K562 (cell line): ENCODE results near the gene BAIAP3. TPM values are rescaled to one million over a fixed set of nuclear protein-coding genes. Genes with fewer than 3 reads are reported as not detected.

Experiments
- E2F3 ChIP-seq: fragments of 250-450 bp; sonication (Bioruptor Pico); IDR thresholded peaks from 2 replicates; pipeline ENCODE4 v1.4.0; 2020; ENCODE audit warnings: mild to moderate bottlenecking
- NFE2L1 ChIP-seq: fragments of 450-650 bp; IDR thresholded peaks from 2 replicates; pipeline ENCODE4 v1.6.1; 2016; ENCODE audit warnings: missing genetic modification characterization, low read depth, mild to moderate bottlenecking, missing compliant biosample characterization, moderate library complexity, borderline replicate concordance
- NUFIP1 ChIP-seq: fragments of 450-650 bp; IDR thresholded peaks from 2 replicates; pipeline ENCODE4 v1.6.1; 2018; ENCODE audit not compliant: partially characterized antibody
- PCBP2 ChIP-seq: fragments of 200-400 bp; formaldehyde crosslinking; IDR thresholded peaks from 2 replicates; pipeline ENCODE4 v1.6.1; 2018; ENCODE audit warnings: low read length, low read depth, mild to moderate bottlenecking, moderate library complexity; ENCODE audit not compliant: poor library complexity, severe bottlenecking
- RBM22 ChIP-seq: fragments of 200-400 bp; formaldehyde crosslinking; IDR thresholded peaks from 2 replicates; pipeline ENCODE4 v1.6.1; 2018; ENCODE audit warnings: low read length, low read depth; ENCODE audit not compliant: poor library complexity, severe bottlenecking
- SETDB1 ChIP-seq: IDR thresholded peaks from one replicate; pipeline ENCODE4 v1.6.1; 2012; ENCODE audit warnings: low read length, control low read depth, inconsistent platforms
- SIX5 ChIP-seq, 2 experiments: IDR thresholded peaks; 2 replicates each; pipeline ENCODE4 v1.6.1; 2011; ENCODE audit warnings: low read length in 2 of 2, borderline replicate concordance in 1 of 2, low read depth in 1 of 2, mild to moderate bottlenecking in 1 of 2, moderate library complexity in 1 of 2; ENCODE audit not compliant: insufficient read depth in 1 of 2
- TEAD2 ChIP-seq: fragments of 450-650 bp; IDR thresholded peaks from 2 replicates; pipeline ENCODE4 v1.6.1; 2016; ENCODE audit warnings: missing genetic modification characterization, control low read depth, missing compliant biosample characterization
- TOE1 ChIP-seq, 2 experiments: fragments of 450-650 bp in 1 of 2; sonication (generic) in 1 of 2; formaldehyde crosslinking in 1 of 2; IDR thresholded peaks; 2 replicates each; pipeline versions ENCODE4 v1.7.1 to v1.8.0; 2016 to 2022; ENCODE audit warnings: borderline replicate concordance in 2 of 2, mild to moderate bottlenecking in 2 of 2, antibody characterized with exemption in 1 of 2, inconsistent platforms in 1 of 2, low read depth in 1 of 2, missing genetic modification reagents in 1 of 2, moderate library complexity in 1 of 2
- polyA plus RNA-seq, 8 experiments: library from polyadenylated mRNA; depleted of rRNA in 4 of 8; stranded (reverse) in 5 of 8; unstranded in 3 of 8; fragments of >200 nt; fragmentation: Nextera tagmentation in 2 of 8; fragmentation: Illumina TruSeq in 1 of 8; extraction: Ambion mirVana in 2 of 8; extraction: Trizol in 1 of 8; gene quantifications; 2 replicates each; pipeline versions ENCODE4 v1.2.1 to v1.2.3, GENCODE V29; 2011 to 2014; ENCODE audit warnings: inconsistent platforms in 1 of 8, missing spikeins in 1 of 8
- total RNA-seq, 7 experiments: library from RNA; depleted of rRNA in 6 of 7; stranded (reverse); fragments of >200 nt in 6 of 7; fragmentation: Illumina TruSeq in 2 of 7; extraction: Trizol in 2 of 7; gene quantifications; 2 replicates each; pipeline versions ENCODE4 v1.2.1 to v1.2.3, GENCODE V29; 2011 to 2021; ENCODE audit warnings: low replicate concordance in 1 of 7
- TF ChIP-seq, protein P1 (sequence below): fragments of 450-650 bp; conservative IDR thresholded peaks from 2 replicates; pipeline ENCODE4 v1.6.1; 2016; ENCODE audit warnings: missing genetic modification characterization, low read depth, mild to moderate bottlenecking, control low read depth, missing compliant biosample characterization
- TF ChIP-seq, protein P2 (sequence below): fragments of 250-450 bp; sonication (Bioruptor Pico); IDR thresholded peaks from 2 replicates; pipeline ENCODE4 v1.5.1; 2021; ENCODE audit warnings: mild to moderate bottlenecking
- TF ChIP-seq, protein P3 (sequence below): fragments of 250-450 bp; sonication (Bioruptor Pico); IDR thresholded peaks from 2 replicates; pipeline ENCODE4 v1.8.0; 2021; ENCODE audit warnings: moderate library complexity, mild to moderate bottlenecking, inconsistent platforms

The BAIAP3 gene
- total and polyA plus RNA-seq, 9 of the 15 experiments (the other 6 are each of a cell fraction or from before 2014, with no cell fraction given), result 0.03 to 4.5 (median 0.57) TPM; not detected in 1

DNA sequence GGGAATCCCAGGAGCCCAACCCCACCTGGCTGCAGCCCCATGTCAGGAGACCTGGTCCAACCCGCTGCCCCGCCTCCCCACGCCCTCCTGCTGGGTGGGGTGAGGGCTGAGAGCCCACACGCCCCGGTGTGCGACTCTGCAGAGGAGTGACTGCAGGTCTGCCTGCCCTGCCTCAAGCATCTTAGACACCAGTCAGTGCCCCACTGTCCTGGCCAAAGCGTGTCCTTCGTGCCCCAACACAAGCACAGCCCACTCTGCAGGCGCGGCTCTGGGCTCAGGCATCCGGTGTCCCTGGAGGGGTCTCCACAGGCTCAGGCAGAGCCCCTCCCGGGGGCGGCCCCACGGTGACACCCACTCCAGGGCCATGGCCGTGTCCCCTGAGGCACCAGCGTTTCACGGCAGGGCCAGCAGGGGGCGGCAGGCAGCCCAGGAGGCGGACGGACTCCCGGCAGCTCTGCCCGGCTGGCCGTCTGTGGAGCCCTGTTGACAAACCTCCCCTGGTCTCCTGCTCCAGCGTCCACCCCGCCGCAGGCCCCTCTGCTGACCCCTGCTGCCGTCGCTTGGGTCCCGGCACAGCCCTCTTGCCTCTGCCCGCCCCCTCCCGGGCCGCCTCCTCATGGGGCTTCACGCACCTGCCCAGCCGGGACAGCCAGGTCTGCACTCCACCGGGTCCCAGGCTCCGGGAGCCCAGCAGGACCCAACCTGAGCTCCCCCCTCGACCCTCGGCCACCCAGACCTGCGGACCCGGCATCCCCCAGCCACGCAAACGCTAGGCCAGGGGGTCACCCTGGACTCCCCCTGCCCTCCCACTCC is 32.6 kb upstream of the BAIAP3 start (continued):
- no peak for TF ChIP-seq TOE1 (IDR thresholded peaks at IDR 0.05; ENCODE audit: borderline replicate concordance)
- TF ChIP-seq TOE1 (CRISPR knock-in tag; IDR thresholded peaks at IDR 0.05; ENCODE audit: borderline replicate concordance, low read depth), result no peak
- no peak for TF ChIP-seq SETDB1
- no peak for TF ChIP-seq E2F3 (CRISPR knock-in tag)
- TF ChIP-seq SIX5 (IDR thresholded peaks at IDR 0.05; ENCODE audit: borderline replicate concordance in 1 of 2, insufficient read depth in 1 of 2, low read depth in 1 of 2, low read length in 2 of 2), result no peak
- TF ChIP-seq, protein P1, sequence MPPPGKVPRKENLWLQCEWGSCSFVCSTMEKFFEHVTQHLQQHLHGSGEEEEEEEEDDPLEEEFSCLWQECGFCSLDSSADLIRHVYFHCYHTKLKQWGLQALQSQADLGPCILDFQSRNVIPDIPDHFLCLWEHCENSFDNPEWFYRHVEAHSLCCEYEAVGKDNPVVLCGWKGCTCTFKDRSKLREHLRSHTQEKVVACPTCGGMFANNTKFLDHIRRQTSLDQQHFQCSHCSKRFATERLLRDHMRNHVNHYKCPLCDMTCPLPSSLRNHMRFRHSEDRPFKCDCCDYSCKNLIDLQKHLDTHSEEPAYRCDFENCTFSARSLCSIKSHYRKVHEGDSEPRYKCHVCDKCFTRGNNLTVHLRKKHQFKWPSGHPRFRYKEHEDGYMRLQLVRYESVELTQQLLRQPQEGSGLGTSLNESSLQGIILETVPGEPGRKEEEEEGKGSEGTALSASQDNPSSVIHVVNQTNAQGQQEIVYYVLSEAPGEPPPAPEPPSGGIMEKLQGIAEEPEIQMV (tag), result no peak
- no peak for TF ChIP-seq NFE2L1
- TF ChIP-seq NUFIP1, result no peak
- TF ChIP-seq PCBP2, result no peak
- no peak for TF ChIP-seq TEAD2
- TF ChIP-seq, protein P2, sequence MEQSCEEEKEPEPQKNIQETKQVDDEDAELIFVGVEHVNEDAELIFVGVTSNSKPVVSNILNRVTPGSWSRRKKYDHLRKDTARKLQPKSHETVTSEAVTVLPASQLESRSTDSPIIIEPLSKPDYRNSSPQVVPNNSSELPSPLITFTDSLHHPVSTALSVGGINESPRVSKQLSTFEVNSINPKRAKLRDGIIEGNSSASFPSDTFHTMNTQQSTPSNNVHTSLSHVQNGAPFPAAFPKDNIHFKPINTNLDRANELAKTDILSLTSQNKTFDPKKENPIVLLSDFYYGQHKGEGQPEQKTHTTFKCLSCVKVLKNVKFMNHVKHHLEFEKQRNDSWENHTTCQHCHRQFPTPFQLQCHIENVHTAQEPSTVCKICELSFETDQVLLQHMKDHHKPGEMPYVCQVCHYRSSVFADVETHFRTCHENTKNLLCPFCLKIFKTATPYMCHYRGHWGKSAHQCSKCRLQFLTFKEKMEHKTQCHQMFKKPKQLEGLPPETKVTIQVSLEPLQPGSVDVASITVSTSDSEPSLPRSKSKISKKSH (CRISPR knock-in tag), result no peak
- TF ChIP-seq, protein P3, sequence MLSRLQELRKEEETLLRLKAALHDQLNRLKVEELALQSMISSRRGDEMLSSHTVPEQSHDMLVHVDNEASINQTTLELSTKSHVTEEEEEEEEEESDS, result no peak
- TF ChIP-seq RBM22, result no peak
